IMR-90 (cell line): ENCODE measurements around the gene GABARAPL1. TPM values are rescaled to one million over a fixed set of nuclear protein-coding genes. Genes with fewer than 3 reads are reported as not detected.

Experiments
- ATAC-seq: fragments of 200-7000 bp; cut with Tn5 transposase; 2 replicates; pipeline ENCODE4 v1.9.1; 2020; ENCODE audit warnings: low read depth, mild to moderate bottlenecking, moderate library complexity
- BruUV-seq: library from RNA; stranded (reverse); fragments of 400-500 nt; replicated peaks from 2 replicates; lab custom pipeline; 2021; lab: Mats Ljungman, UMichigan
- CTCF ChIA-PET: fragments of 300-600 bp; formaldehyde crosslinking; extraction: SDS; loops from one replicate; lab custom pipeline; 2021; ENCODE audit warnings: antibody characterized with exemption; lab: Yijun Ruan, JAX
- POLR2A ChIA-PET: fragments of 300-600 bp; sonication (Branson Sonifier 250); formaldehyde crosslinking; loops from one replicate; lab custom pipeline; 2022; ENCODE audit warnings: antibody characterized with exemption; ENCODE audit not compliant: unreplicated experiment; lab: Charles Lee
- DNase-seq: peaks from one replicate; pipeline ENCODE4 v3.0.0; 2013
- H2AFZ ChIP-seq: replicated peaks from 2 replicates; pipeline ENCODE3; 2013; ENCODE audit warnings: low read length, mild to moderate bottlenecking; ENCODE audit not compliant: poor library complexity
- H2AK5ac ChIP-seq: 2 replicates; pipeline ENCODE4 v1.6.1; 2013; ENCODE audit warnings: low read depth, low read length, inconsistent platforms
- H2AK9ac ChIP-seq: replicated peaks from 2 replicates; pipeline ENCODE3; 2013; ENCODE audit warnings: mild to moderate bottlenecking, low read depth, low read length, moderate library complexity; ENCODE audit not compliant: poor library complexity
- H2BK120ac ChIP-seq: 2 replicates; pipeline ENCODE4 v1.6.1; 2013; ENCODE audit warnings: low read depth, low read length, inconsistent platforms
- H2BK15ac ChIP-seq: 3 replicates; pipeline ENCODE4 v1.6.1; 2013; ENCODE audit warnings: low read depth, low read length, inconsistent platforms
- H2BK20ac ChIP-seq: 2 replicates; pipeline ENCODE4 v1.6.1; 2013; ENCODE audit warnings: low read depth, mild to moderate bottlenecking, inconsistent platforms, low read length, moderate library complexity
- H2BK5ac ChIP-seq: 2 replicates; pipeline ENCODE4 v1.6.1; 2013; ENCODE audit warnings: mild to moderate bottlenecking, low read depth, low read length, inconsistent platforms; ENCODE audit not compliant: poor library complexity, severe bottlenecking
- H3K14ac ChIP-seq: replicated peaks from 2 replicates; pipeline ENCODE4 v1.6.1; 2013; ENCODE audit warnings: low read depth, low read length, inconsistent platforms
- H3K18ac ChIP-seq: 2 replicates; pipeline ENCODE4 v1.6.1; 2013; ENCODE audit warnings: low read depth, low read length, control low read depth
- H3K23ac ChIP-seq: 2 replicates; pipeline ENCODE4 v1.6.1; 2013; ENCODE audit warnings: low read depth, low read length, inconsistent platforms
- H3K27ac ChIP-seq: 2 replicates; pipeline ENCODE4 v1.5.1; 2013; ENCODE audit warnings: mild to moderate bottlenecking, control low read depth, low read length; ENCODE audit not compliant: insufficient read depth
- H3K27me3 ChIP-seq: 2 replicates; pipeline ENCODE4 v1.6.1; 2013; ENCODE audit warnings: low read length; ENCODE audit not compliant: control insufficient read depth, insufficient read depth
- H3K36me3 ChIP-seq: 2 replicates; pipeline ENCODE4 v1.6.1; 2013; ENCODE audit warnings: low read length, mixed read lengths; ENCODE audit not compliant: control insufficient read depth, insufficient read depth
- H3K4ac ChIP-seq: 2 replicates; pipeline ENCODE4 v1.6.1; 2013; ENCODE audit warnings: low read depth, low read length, inconsistent platforms
- H3K4me1 ChIP-seq: 2 replicates; pipeline ENCODE4 v1.6.1; 2013; ENCODE audit warnings: low read length, mixed read lengths; ENCODE audit not compliant: control insufficient read depth, insufficient read depth
- H3K4me2 ChIP-seq: 2 replicates; pipeline ENCODE4 v1.6.1; 2013; ENCODE audit warnings: low read depth, mild to moderate bottlenecking, control low read depth, low read length, moderate library complexity
- H3K4me3 ChIP-seq: 2 replicates; pipeline ENCODE4 v1.5.1; 2013; ENCODE audit warnings: low read depth, mild to moderate bottlenecking, control low read depth, low read length, moderate library complexity; ENCODE audit not compliant: insufficient read depth
- H3K56ac ChIP-seq: 2 replicates; pipeline ENCODE4 v1.6.1; 2013; ENCODE audit warnings: low read length, inconsistent platforms; ENCODE audit not compliant: insufficient read depth; ENCODE audit errors: extremely low read depth
- H3K79me1 ChIP-seq, 2 experiments: 2 replicates each; pipeline ENCODE4 v1.6.1; 2013; ENCODE audit warnings: low read length in 2 of 2, inconsistent platforms in 1 of 2, low read depth in 1 of 2
- H3K9ac ChIP-seq: 2 replicates; pipeline ENCODE4 v1.6.1; 2013; ENCODE audit warnings: low read depth, low read length, control low read depth
- H3K9me1 ChIP-seq: 2 replicates; pipeline ENCODE4 v1.6.1; 2013; ENCODE audit warnings: low read length, inconsistent platforms; ENCODE audit not compliant: insufficient read depth
- H3K9me3 ChIP-seq: 2 replicates; pipeline ENCODE4 v1.6.1; 2013; ENCODE audit warnings: low read length; ENCODE audit not compliant: control insufficient read depth, insufficient read depth
- H4K20me1 ChIP-seq: 2 replicates; pipeline ENCODE4 v1.6.1; 2013; ENCODE audit warnings: low read length, inconsistent platforms; ENCODE audit not compliant: insufficient read depth
- H4K5ac ChIP-seq: 2 replicates; pipeline ENCODE4 v1.6.1; 2013; ENCODE audit warnings: mild to moderate bottlenecking, low read depth, low read length, control low read depth
- H4K8ac ChIP-seq, 2 experiments: 2 replicates each; pipeline ENCODE4 v1.6.1; 2013; ENCODE audit warnings: low read depth in 2 of 2, low read length in 2 of 2, control low read depth in 1 of 2, inconsistent platforms in 1 of 2
- H4K91ac ChIP-seq: 2 replicates; pipeline ENCODE4 v1.6.1; 2013; ENCODE audit warnings: low read depth, low read length, inconsistent platforms; ENCODE audit not compliant: insufficient read depth
- CTCF ChIP-seq: conservative IDR thresholded peaks from 2 replicates; pipeline ENCODE4 v1.5.1; 2012; ENCODE audit warnings: mild to moderate bottlenecking, low read depth, low read length, improper control_type of control experiment
- MAZ ChIP-seq: IDR thresholded peaks from 2 replicates; pipeline ENCODE4 v1.6.1; 2012; ENCODE audit warnings: low read depth, mild to moderate bottlenecking, low read length, improper control_type of control experiment, moderate library complexity, borderline replicate concordance
- MXI1 ChIP-seq: IDR thresholded peaks from 2 replicates; pipeline ENCODE4 v1.6.1; 2012; ENCODE audit warnings: low read depth, mild to moderate bottlenecking, low read length, moderate library complexity, borderline replicate concordance
- SMC3 ChIP-seq: fragments of 150-350 bp; IDR thresholded peaks from 2 replicates; pipeline ENCODE4 v1.6.1; 2016; ENCODE audit warnings: low read depth, mild to moderate bottlenecking, antibody characterized with exemption, low read length, moderate library complexity
- WGBS, 2 experiments: methylation state at CpG; one replicate each; pipeline versions ENCODE4 v1.1.5 to v1.1.7; 2013; ENCODE audit warnings: missing lambda C conversion rate in 2 of 2; ENCODE audit not compliant: insufficient read length in 1 of 2; ENCODE audit errors: extremely low coverage in 2 of 2; 5-methylcytosine and 5-hydroxymethylcytosine counted together
- dilution Hi-C: fragments of 300-500 bp; cut with HindIII; formaldehyde crosslinking; loops from one replicate; pipeline ENCODE4 v1.14.3; 2018; ENCODE audit warnings: low sequenced_read_pairs; ENCODE audit not compliant: unreplicated experiment
- in situ Hi-C: fragments of 300-500 bp; cut with MboI; formaldehyde crosslinking; loops from 3 replicates; pipeline ENCODE4 v1.14.3; 2019; ENCODE audit warnings: low sequenced_read_pairs, inconsistent platforms, mixed read lengths
- intact Hi-C: fragments of 100-400 bp; cut with micrococcal nuclease; formaldehyde crosslinking; loops from 2 replicates; pipeline ENCODE4 v1.10.0; 2022
- polyA plus RNA-seq, 3 experiments: library from polyadenylated mRNA; depleted of rRNA; stranded (reverse); fragments of >200 nt; gene quantifications; 2 replicates each; pipeline ENCODE4 v1.2.3, GENCODE V29; 2012; ENCODE audit warnings: low replicate concordance in 1 of 3
- total RNA-seq: library from RNA; depleted of rRNA; stranded (reverse); fragments of >200 nt; gene quantifications from 2 replicates; pipeline ENCODE4 v1.2.3, GENCODE V29; 2012
- TF ChIP-seq, protein P1 (sequence below): fragments of 150-350 bp; IDR thresholded peaks from 2 replicates; pipeline ENCODE4 v1.6.1; 2016; ENCODE audit warnings: low read depth, mild to moderate bottlenecking, low read length, moderate library complexity, borderline replicate concordance

The GABARAPL1 gene
- total and polyA plus RNA-seq, 2 of the 4 experiments (the other 2 are of a cell fraction): 51.6 to 93.6 TPM

DNA sequence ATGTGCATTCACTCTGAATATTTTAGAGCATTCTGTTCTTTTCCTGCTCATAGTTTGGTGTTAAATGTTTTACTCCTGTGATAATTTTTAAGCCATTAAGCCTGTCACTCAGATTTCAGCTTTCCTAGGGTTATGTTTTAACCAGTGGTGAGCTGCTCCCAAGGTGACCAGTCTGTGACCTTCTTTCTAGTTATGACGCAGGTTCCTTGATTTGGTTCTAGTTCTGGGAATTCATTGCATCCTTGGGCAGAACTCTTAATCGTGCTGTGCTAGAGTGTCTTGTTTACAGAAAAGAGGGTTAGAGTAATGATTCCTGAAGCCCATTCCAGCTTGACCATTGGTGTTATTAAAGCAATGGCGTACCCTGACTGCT is 2.2 kb downstream of the GABARAPL1 start:
- Histone ChIP-seq H2AK5ac (peak overlapping the region; percentile 38; the same call in 1 of the 2 replicates), H2BK5ac (peak overlapping the region; percentile 88), H2BK15ac (peak overlapping the region; percentile 57; the same call in 1 of the 3 replicates), H3K23ac (peak overlapping the region; percentile 68), H3K27ac (peak overlapping the region; percentile 57; the same call in 1 of the 2 replicates), H3K18ac (peak overlapping the region; percentile 61; the same call in 1 of the 2 replicates), H3K4me2 (peak overlapping the region; percentile 91), H3K56ac (peak overlapping the region; percentile 43; the same call in 1 of the 2 replicates), H3K79me1 (peaks cover 8 to 39% of the 10 kb centered on the region in 2 experiments), H4K8ac (no peak overlapping the region), H3K9me1 (peaks cover 7% of the 10 kb centered on the region), H2BK20ac (0 out of 2 replicates have a peak overlapping the region, but pooled peaks have one; percentile 24), H3K4me3 (peak overlapping the region; percentile 89), H3K36me3 (peaks cover 19% of the 10 kb centered on the region), H2AK9ac (no peak overlapping the region), H3K4ac (peak overlapping the region; percentile 46; the same call in 1 of the 2 replicates), H2BK120ac (0 out of 2 replicates have a peak overlapping the region, but pooled peaks have one; percentile 3), H3K4me1 (peaks cover 4% of the 10 kb centered on the region), H3K14ac (peak overlapping the region; percentile 81), H4K20me1 (peaks cover 26% of the 10 kb centered on the region), H3K27me3 (no peaks in the 10 kb centered on the region), H4K91ac (no peak overlapping the region), H4K5ac (peak overlapping the region; percentile 21; the same call in 1 of the 2 replicates), H3K9ac (peak overlapping the region; percentile 89), H3K9me3 (no peaks in the 10 kb centered on the region), H2AFZ (no peak overlapping the region)
- in situ Hi-C loops (no loop called here), intact Hi-C loops (loop anchor here (1.0 to 10.0 kb wide), 5 partner anchors 62 to 470 kb away; partner anchors contain the start of genes CLEC12B and CLEC2B), dilution Hi-C loops (no loop called here)
- WGBS, 2 experiments: 65% methylated on average over 2 of the region's 3 CpGs; no CpG with 5 or more reads in 1 of the 2 experiments
- POLR2A ChIA-PET: interaction anchor here (0.5 to 1.0 kb wide), 2 partner anchors 9 to 25 kb away, joined by 3 to 4 read pairs; no protein-coding TSS in a partner anchor
- ATAC-seq (no peak), DNase-seq (no peak)
- TF ChIP-seq, protein P1, sequence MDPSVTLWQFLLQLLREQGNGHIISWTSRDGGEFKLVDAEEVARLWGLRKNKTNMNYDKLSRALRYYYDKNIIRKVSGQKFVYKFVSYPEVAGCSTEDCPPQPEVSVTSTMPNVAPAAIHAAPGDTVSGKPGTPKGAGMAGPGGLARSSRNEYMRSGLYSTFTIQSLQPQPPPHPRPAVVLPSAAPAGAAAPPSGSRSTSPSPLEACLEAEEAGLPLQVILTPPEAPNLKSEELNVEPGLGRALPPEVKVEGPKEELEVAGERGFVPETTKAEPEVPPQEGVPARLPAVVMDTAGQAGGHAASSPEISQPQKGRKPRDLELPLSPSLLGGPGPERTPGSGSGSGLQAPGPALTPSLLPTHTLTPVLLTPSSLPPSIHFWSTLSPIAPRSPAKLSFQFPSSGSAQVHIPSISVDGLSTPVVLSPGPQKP: no peak
- TF ChIP-seq CTCF (no peak), MXI1 (no peak), SMC3 (no peak), MAZ (no peak)
- CTCF ChIA-PET: interaction anchor here (0.6 to 1.4 kb wide), 5 partner anchors 9 to 485 kb away, joined by 3 to 10 read pairs (median 3); no protein-coding TSS in a partner anchor
- BruUV-seq: no TSS peak
